Ascending aorta (tissue), 2 donors: Measurements from ENCODE around the gene OPRL1. TPM values are rescaled to one million over a fixed set of nuclear protein-coding genes. Genes with fewer than 3 reads are reported as not detected.

Experiments
- DNase-seq, 2 donors: peaks; one replicate each; pipeline ENCODE4 v3.0.0-alpha.2; 2019; ENCODE audit warnings: low spot score in 2 of 2
- H3K27ac ChIP-seq, 2 donors: fragments of 200-600 bp; sonication (generic); one replicate each; pipeline ENCODE4 v1.5.1; 2016 to 2017; ENCODE audit warnings: mild to moderate bottlenecking in 1 of 2
- H3K27me3 ChIP-seq: fragments of 200-600 bp; sonication (generic); one replicate; pipeline ENCODE4 v1.5.1; 2017
- H3K36me3 ChIP-seq, 2 donors: fragments of 200-600 bp; sonication (generic); one replicate each; pipeline ENCODE4 v1.5.1; 2016
- H3K4me1 ChIP-seq, 2 donors: fragments of 200-600 bp; sonication (generic); one replicate each; pipeline ENCODE4 v1.5.1; 2016 to 2017; ENCODE audit warnings: mild to moderate bottlenecking in 1 of 2
- H3K4me3 ChIP-seq, 2 donors: fragments of 200-600 bp; sonication (generic); one replicate each; pipeline ENCODE4 v1.5.1; 2016 to 2017; ENCODE audit warnings: mild to moderate bottlenecking in 1 of 2
- H3K9me3 ChIP-seq, 2 donors: fragments of 200-600 bp; sonication (generic); one replicate each; pipeline ENCODE4 v1.5.1; 2016
- CTCF ChIP-seq, 3 experiments: fragments of 200-600 bp in 2 of 3; fragments of 450-650 bp in 1 of 3; sonication (generic) in 2 of 3; IDR thresholded peaks; one replicate each; pipeline ENCODE4 v1.5.1; 2016 to 2019; ENCODE audit warnings: antibody characterized with exemption in 3 of 3, mild to moderate bottlenecking in 1 of 3, moderate library complexity in 1 of 3
- intact Hi-C: fragments of 100-400 bp; cut with DNase I; formaldehyde crosslinking; loops from one replicate; pipeline ENCODE4 v1.15.1; 2023
- total RNA-seq: library from RNA; depleted of rRNA; stranded (reverse); fragments of >200 nt; gene quantifications from one replicate; pipeline ENCODE4 v1.1.0, GENCODE V29; 2016

OPRL1 gene
- total RNA-seq, 1 donor from 2014 or later, result 0.21 TPM

- Histone ChIP-seq H3K4me1 (no peaks in the 10 kb centered on the region), H3K4me3 (no peak overlapping the region), H3K36me3 (no peaks in the 10 kb centered on the region), H3K9me3 (no peaks in the 10 kb centered on the region), H3K27ac (no peak overlapping the region), H3K27me3 (no peaks in the 10 kb centered on the region)
- no peak for TF ChIP-seq CTCF (IDR thresholded peaks at IDR 0.05)
- intact Hi-C loops, result no loop called here
- peak in 1 of 2 donors; percentile 44 for DNase-seq
Measured at GRCh38 chr20:64137598-64138031, 57.7 kb downstream of the OPRL1 start.

- Histone ChIP-seq H3K4me1 (no peaks in the 10 kb centered on the region), H3K27ac (no peak overlapping the region), H3K36me3 (no peaks in the 10 kb centered on the region), H3K27me3 (no peaks in the 10 kb centered on the region), H3K9me3 (no peaks in the 10 kb centered on the region), H3K4me3 (no peak overlapping the region)
- intact Hi-C loops, result no loop called here
- TF ChIP-seq CTCF (IDR thresholded peaks at IDR 0.05), result no peak
- peak in 1 of 2 donors; percentile 19 for DNase-seq
Measured at GRCh38 chr20:64138276-64138815, 58.5 kb downstream of the OPRL1 start.

- Histone ChIP-seq H3K27ac (no peak overlapping the region), H3K4me3 (no peak overlapping the region), H3K36me3 (no peaks in the 10 kb centered on the region), H3K9me3 (no peaks in the 10 kb centered on the region), H3K27me3 (no peaks in the 10 kb centered on the region), H3K4me1 (no peaks in the 10 kb centered on the region)
- intact Hi-C loops, result no loop called here
- no peak for TF ChIP-seq CTCF (IDR thresholded peaks at IDR 0.05)
- DNase-seq, result peak in 1 of 2 donors; percentile 39
Measured at GRCh38 chr20:64139199-64140060, 59.5 kb downstream of the OPRL1 start.

- Histone ChIP-seq H3K4me1 (no peaks in the 10 kb centered on the region), H3K4me3 (no peak overlapping the region), H3K27me3 (no peaks in the 10 kb centered on the region), H3K27ac (no peak overlapping the region), H3K36me3 (no peaks in the 10 kb centered on the region), H3K9me3 (no peaks in the 10 kb centered on the region)
- DNase-seq, result peak in 1 of 2 donors; percentile 58
- intact Hi-C loops, result no loop called here
- TF ChIP-seq CTCF (IDR thresholded peaks at IDR 0.05), result no peak
Measured at GRCh38 chr20:64140061-64140931, 60.4 kb downstream of the OPRL1 start.

GRCh38 chr20:64140956-64141355, 61.1 kb downstream of the OPRL1 start:
- Histone ChIP-seq H3K4me3 (no peak overlapping the region), H3K27ac (no peak overlapping the region), H3K9me3 (no peaks in the 10 kb centered on the region), H3K4me1 (no peaks in the 10 kb centered on the region), H3K27me3 (no peaks in the 10 kb centered on the region), H3K36me3 (no peaks in the 10 kb centered on the region)
- TF ChIP-seq CTCF (IDR thresholded peaks at IDR 0.05), result no peak
- peak in 1 of 2 donors; percentile 54 for DNase-seq
- intact Hi-C loops, result no loop called here
